HT-29 (cell line): ENCODE data around the gene SPRED2. TPM values are rescaled to one million over a fixed set of nuclear protein-coding genes. Genes with fewer than 3 reads are reported as not detected.

Experiments
- DNase-seq: peaks from one replicate; pipeline ENCODE4 v3.0.0-alpha.2; 2015; ENCODE audit warnings: low spot score
- total RNA-seq: library from RNA; depleted of rRNA; stranded (reverse); fragments of >200 nt; shearing (Covaris generic); gene quantifications from 2 replicates; pipeline ENCODE4 v1.2.3, GENCODE V29; 2014

The SPRED2 gene
- total RNA-seq, 1 experiment from 2014 or later, result 18.1 TPM

DNA sequence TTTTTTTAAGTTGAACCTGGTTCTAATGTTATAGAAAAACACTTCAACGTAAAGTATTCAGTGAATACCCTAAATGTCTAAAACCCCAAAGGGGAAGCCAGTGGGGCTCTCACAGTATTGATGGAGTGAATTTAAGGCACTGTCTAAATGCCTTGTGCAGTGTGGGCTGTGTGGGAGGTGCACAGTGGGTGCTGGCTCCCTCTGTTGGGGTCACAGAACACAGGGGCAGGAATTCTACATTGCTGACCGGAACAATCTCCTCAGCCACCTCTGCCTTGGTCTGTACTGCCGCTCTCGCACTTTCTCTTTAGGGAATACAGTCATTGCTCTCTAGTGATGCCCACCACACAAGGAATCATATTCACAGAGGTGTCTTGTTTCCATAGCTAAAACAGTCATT, 45.4 kb downstream of the SPRED2 start:
- no peak for DNase-seq

GRCh38 chr2:65386344-65386743, 46.1 kb downstream of the SPRED2 start:
- no peak for DNase-seq

- peak; percentile 52 for DNase-seq
Observed at GRCh38 chr2:65383541-65384488, 48.6 kb downstream of the SPRED2 start.

- DNase-seq, result peak; percentile 98
Observed at GRCh38 chr2:65382776-65383357, 49.5 kb downstream of the SPRED2 start.

- DNase-seq, result no peak
Observed at GRCh38 chr2:65382323-65382722, 50.1 kb downstream of the SPRED2 start.

GRCh38 chr2:65381607-65382051, 50.8 kb downstream of the SPRED2 start:
- DNase-seq, result no peak

DNA sequence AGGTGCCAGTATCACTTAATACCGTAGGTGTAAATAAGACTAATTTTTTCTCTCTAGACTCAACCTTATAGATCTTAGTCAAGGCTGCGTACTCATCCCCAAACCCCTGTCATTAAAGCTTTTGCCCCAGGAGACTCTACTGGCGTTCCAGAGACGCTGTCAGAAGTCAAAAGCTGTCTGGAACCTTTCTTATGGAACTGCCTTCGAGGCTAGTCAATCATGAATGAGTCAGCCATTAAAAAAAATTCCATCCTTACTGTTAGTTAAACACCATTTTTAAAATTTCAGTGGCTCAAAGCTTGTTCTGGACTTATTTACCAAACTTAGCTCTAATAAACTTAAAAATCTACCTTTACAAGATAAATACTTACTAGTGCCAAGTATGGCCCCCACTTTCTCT, 52.1 kb downstream of the SPRED2 start:
- DNase-seq, result no peak

DNA sequence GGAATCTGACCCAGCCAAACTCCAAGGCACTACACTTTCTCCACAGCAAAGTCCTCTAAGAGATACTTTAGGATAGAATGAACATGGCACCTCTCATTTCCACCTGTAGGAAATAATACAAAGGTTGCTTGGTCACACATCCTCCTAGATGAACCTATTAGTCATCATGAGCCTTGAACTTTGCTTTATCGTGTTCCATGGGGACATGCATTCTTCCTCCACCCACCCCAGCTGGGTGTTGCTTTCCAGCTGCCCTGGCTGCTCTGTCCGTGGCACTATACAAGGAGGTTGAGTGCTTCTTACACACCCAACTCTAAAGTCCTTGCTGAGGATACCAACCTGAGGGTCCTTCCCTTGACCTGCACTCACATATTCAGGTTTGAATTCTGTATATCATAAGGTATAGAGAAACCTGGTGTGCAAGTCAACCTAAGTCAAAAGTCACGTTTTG, 52.7 kb downstream of the SPRED2 start:
- DNase-seq, result peak; percentile 78

- no peak for DNase-seq
Observed at GRCh38 chr2:65379223-65379622, 53.2 kb downstream of the SPRED2 start.

DNA sequence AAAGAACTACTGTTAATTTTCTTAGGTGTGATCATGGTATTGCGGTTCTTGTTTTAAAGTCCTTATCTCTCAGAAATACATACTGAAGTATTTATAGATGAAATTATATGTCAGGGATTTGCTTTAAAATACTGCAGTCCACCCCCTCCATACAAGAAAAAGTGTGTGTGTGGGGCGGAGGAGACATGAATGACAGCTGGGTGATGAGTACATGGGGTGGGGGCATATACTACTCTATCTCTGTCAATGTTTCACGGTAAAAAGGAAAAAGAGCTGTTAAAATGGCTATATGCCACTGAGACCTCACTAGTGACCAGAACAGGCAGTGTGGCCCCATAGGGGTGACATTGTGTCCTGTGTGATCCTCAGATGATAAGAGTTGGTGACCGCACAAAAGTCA, 54.1 kb downstream of the SPRED2 start:
- no peak for DNase-seq

DNA sequence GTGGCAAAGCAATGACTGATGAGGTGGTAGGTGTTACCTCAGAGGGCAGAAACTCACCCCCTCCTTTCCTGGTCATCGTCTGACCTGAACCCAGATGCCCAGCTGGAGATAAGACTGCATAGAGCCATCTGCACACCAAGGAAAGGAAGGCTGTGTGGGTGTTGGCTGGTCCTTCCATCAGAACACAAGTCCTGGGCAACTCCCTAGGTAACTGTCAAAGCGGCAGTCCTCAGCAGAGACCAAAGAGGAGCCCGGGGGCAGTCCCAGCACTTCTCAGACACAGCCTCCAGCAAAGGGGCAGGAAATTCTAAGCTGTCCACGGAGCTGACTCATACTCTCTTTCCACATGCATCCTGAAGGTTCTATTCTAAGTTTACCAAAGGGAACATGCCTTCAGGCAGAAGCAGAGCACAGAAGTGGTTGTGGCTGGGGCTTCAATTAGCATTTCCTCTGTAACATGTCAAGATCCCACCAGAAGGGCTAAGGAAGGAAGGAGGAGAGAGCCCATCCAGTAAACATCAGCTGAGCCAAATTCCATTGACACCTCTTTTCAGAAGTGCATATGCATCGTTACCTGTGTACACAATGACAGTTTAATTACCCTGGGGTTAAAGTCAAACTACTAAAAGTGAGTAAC, 54.7 kb downstream of the SPRED2 start:
- DNase-seq, result peak; percentile 63

GRCh38 chr2:65375723-65376122, 56.7 kb downstream of the SPRED2 start:
- no peak for DNase-seq

GRCh38 chr2:65374999-65375398, 57.4 kb downstream of the SPRED2 start:
- no peak for DNase-seq

DNA sequence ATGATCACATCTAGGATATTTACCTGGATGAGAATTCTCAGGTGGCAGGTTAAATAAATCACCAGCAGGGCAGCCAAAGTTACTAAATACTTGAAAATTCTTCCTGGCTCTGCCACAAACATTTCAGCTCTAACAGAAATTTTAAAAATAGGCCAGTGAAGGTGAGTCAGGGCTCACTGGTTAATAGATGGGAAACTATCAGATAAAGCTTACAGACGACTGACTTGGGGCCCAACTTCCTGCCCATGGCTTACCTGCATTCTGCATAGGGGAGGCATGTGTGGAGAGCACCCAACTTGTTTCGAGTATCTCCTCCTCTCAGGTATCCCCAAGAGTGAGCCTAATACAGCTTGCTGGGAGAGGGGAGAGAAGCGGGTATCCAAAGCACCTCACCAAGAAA, 57.8 kb downstream of the SPRED2 start:
- no peak for DNase-seq

- DNase-seq, result no peak
Observed at GRCh38 chr2:65373365-65373918, 59.0 kb downstream of the SPRED2 start.

GRCh38 chr2:65372619-65373018, 59.8 kb downstream of the SPRED2 start:
- no peak for DNase-seq

DNA sequence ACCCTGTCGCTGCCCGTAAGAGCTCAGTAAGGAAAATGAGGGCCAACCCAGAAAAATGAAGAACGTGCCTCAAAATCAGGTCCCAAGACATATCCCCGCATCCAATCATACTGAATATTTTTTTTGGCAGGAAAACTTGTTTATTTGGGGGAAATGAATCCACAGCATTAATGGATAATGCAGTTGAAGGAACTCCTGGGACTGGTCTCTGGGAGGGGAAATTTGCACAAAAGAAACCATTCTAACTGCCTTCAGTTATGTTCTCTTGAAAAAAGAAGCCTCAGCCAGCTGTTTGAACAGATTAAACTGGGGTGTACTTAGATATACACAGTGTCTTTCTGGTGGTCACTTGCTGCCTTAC, 61.3 kb downstream of the SPRED2 start:
- DNase-seq, result no peak

DNA sequence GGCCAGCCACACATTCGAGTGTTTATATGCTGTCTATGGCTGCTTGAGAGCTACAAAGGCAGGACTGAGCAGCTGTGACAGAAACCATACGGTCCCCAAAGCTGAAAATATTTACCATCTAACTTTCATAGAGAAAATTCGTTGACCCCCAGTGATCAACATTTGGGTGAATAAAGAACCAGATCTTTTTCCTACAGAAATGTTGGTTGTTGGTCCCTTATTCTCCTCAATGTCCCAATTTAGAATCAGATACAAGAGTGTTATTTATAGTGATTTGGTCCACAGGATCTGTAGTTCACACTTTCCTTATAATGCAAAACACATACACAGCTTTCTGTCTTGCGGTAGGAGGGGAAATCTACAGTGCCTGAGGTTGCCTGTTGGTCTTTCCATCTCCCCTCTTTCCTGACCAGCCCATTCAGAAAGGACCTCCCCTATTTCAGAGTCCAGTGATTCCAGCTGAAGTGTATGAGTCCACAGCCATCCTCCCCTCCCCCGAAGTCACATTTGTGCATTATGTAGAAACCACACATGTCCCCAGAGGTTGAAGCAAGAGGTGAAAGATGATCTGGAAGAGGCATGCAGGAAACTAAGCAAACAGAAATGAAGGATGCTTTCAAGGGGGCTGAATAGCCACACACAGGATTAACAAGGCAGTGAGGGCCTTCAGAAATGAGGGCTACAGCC, 61.9 kb downstream of the SPRED2 start:
- DNase-seq, result no peak

DNA sequence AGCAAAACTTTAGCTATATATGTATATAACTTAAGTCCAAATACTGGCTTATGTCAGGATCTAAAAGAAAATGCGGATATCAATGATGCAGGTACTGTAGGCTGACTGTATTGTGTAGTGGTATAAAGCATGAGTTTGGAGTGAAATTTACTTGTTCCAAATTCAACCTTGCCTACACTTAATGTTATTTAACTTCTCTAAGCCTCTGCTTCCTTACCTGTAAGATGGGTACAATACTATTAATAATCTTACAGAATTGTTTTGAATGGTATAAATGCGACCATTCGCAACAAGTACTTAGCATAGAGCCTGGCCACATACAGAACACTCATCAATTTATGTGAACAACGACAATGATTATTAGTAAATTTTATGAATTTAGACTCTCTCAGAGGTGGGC, 62.4 kb downstream of the SPRED2 start:
- no peak for DNase-seq

DNA sequence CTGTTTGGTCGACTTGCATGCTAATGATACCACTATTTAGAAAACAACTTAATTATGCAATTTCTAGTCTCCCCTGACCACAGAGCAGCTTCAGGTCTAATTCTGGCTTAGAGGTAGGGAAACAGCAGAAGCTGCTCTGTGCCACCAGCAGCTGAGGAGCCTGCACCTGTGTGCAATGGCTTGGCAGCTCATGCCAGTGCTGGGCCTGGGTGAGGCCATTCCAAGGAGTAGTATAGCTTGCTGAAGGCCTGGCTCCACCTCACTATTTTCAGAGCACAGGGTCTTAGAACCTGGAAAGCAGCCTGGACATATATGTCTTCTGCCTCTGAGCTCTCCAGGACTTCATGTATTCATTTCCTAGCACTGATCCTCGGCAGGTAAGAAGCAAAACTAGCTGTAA, 62.8 kb downstream of the SPRED2 start:
- no peak for DNase-seq

GRCh38 chr2:65368468-65368867, 63.9 kb downstream of the SPRED2 start:
- DNase-seq, result no peak

DNA sequence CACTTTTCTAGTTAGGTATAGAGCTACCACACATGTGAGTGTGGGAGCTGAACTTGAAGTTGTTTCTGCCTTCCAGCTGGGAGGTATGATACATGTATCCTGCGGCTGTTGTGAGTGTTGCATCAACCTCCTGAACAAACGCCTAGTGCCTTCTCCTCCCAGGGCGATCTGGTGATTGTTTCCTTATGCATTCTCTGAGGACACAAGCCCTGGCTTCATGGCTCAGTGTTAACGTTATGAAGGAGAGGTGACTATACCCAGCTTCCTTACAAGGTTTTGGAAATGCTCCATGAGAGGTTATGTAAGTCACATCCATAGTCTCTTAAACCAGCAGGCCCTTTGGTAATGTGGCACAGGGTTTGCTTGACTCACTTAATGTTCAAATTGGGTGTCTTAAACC, 64.9 kb downstream of the SPRED2 start:
- peak; percentile 65 for DNase-seq
